GM19193 (cell line): ENCODE results near the gene YPEL3.

Source experiments
- POLR2A ChIP-seq: IDR thresholded peaks from 4 replicates; pipeline ENCODE4 v1.6.1; 2011; ENCODE audit not compliant: insufficient read depth, insufficient read length; ENCODE audit errors: extremely low read depth

YPEL3 gene

GRCh38 chr16:30096862-30097563, 1.0 kb upstream of the YPEL3 start:
- TF ChIP-seq POLR2A = no peak

- TF ChIP-seq POLR2A = no peak
Measured at GRCh38 chr16:30095166-30096078, 591 bp downstream of the YPEL3 start.

- no peak for TF ChIP-seq POLR2A
Measured at GRCh38 chr16:30094541-30095165, 1.4 kb downstream of the YPEL3 start.

DNA sequence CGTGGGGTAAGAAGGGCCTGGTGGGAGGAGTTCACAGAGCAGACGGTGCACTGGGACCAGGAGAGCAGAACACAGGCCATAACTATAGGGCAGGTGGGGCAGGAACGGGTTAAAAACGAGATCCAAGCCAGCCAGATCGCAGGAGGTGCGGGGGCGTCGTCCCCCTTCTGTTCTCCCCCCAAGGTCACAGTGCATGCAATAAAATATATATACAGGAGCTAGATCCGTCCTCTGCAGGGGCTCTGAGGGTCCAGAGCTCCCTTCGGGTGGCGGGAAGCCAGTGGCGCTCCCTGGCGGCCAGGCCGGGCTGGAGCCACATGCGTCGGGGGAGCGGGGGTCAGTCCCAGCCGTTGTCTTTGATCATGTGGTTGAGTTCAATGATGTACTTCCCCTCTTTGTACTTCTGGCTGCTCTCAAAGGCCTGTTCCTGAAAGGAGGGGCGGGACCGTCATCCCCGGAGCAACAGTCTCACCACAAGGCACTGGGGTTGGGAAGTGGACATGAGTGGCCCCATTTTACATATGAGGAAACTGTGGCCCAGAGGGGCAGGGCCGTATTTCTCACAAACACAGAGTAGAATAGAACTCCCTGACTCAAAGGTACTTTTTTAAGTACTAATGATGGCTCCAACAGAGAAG, 3.5 kb downstream of the YPEL3 start:
- no peak for TF ChIP-seq POLR2A

DNA sequence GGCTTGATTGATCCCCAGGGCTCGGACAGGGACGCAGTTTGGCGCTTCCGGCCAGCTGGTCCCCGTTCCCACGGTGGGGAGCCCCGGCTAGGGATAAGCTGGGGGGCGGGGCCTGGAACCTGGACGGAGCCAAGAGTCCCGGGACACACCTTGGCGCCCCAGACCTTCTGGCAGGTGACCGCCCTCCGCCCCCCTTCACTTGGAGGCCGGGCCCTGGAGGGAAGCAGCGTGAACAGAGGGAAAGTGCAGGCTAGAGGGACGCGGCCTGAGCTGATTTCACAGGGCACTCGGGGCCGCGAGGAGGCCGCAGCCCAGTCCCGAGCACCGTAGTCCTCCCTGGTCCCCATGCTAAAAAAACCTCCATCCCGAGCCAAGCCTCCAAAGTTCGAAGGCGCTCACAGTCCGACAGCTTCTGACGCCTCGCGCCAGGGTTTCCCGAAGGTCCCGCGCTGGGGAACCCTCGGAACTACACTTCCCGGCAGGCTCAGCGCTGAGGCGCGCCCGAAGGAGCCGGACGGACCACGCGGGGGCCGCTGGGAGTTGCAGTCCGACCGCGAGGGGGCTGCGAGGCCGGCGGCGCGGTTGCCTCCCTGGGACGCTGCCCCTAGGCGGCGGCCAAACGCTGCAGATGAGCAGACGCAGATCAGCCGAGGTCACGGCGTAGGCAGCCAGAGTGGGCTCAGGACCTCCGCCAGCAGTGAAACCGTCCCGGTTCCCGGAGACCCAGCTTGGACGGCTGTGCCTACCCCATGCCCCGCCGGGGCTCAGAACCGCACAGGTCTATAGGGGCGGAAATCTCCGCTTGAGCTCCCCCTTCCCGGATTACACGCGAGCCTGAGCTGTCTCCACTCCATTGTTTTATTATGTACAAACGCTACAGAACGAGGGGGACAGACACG, 4.3 kb downstream of the YPEL3 start, which contains the start of gene TBX6:
Gene TBX6, minus strand, starts transcription at position 451 of the 899 bp plus-strand sequence. CDS start 731 bp downstream, outside the sequence.
- peak; percentile 68 for TF ChIP-seq POLR2A

DNA sequence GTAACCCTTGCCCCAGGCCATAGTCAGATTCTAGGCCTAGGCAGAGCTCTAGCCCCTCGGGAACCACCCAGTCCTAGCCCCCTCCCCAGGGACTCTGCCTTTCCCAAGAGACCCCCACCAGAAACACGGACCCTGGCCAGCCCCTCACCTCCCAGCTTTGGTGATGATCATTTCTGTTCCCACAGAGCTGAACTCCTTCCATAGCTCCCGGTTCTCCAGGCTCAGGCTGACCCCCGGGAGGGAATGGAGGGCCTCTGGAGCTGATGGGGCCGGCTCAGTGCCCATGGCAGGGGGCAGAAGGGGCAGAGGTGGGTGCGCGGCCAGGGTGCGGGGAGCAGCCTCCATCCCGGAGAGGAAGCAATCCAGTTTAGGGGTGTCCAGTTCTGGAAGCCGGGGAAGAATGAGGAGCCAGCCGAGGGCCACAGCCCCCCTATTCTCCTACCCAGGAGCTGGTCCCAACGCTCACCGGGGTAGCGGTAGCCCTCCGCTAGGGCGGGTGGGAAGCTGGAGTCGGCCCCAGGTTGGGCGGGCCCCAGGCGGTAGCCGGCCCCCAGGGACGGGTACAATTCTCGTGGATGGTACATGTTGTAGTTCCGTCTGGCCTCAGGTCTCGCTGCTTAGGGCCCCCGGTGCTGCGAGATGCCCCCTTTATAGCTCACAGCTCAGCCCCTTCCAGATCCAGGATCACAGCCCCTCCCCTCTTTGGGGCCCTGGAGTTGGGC, 5.2 kb downstream of the YPEL3 start:
- TF ChIP-seq POLR2A = no peak

- TF ChIP-seq POLR2A = no peak
Measured at GRCh38 chr16:30088832-30089624, 7.0 kb downstream of the YPEL3 start.

DNA sequence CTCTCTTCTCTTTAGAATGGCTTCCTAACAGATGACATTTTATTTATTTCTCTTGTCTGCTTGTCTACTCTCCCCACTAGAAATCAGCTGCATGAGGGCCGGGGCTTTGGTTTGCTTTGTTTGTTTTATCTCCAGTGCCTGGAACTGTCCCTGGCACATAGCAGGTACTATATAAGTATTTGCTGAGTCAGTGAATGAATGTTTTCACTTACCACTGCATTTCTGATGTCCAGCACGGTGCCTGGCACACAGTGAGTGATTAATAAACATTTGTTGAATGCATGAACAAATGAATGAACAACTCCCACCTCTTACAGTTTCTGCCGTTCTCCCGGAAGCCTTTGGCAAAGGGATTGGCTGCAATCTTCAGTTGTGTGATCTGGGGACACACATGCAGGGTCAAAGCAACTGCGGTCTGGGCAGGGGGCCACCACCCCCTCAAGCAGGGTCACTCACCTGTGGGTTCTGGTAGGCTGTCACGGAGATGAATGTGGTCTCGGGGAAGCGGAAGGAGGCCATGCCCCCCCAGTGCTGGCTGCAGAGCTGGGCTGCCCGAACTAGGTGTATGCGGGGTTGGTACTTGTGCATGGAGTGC, 7.7 kb downstream of the YPEL3 start:
- TF ChIP-seq POLR2A = no peak

- no peak for TF ChIP-seq POLR2A
Measured at GRCh38 chr16:30087181-30087898, 8.7 kb downstream of the YPEL3 start.

DNA sequence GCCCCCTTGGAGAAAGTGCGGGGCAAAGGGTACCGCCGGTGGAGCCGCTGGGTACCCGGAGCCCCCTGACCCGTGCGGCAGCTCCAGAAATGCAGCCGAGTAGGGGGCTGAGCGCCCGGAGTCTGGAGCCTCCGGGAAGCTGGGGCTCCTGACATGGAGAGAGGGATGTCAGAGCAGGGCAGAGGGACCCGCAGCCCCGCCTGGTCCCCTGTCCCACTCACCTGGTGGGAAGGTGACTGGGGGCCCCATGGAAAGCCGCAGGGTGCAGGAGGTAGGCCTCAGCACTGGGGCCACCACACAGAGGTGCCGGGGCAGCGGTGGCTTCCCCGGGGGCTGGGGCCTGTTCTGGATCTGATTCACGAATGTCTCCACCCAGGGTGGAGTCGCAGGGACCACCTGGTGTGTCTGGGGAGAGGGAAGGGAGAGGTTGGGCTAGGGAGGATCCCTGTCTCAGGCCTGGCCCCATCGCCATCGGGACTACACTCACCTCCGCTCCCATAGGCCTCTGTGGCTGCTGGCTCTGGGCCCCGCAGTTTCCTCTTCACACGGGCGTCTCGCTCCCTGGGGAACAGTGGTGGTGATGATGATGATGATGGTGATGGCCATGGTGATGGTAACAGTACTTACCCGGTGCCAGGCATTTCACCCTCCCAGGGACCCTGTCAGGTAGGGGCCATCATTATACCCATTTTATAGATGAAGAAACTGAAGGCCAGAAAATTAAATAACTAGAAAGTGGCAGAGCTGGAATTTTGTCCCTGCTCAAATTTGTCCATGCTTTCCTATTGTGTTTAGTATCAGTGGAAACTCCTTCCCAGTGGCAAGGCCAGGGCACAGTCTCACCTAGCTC, 9.5 kb downstream of the YPEL3 start:
- TF ChIP-seq POLR2A = peak; percentile 13

DNA sequence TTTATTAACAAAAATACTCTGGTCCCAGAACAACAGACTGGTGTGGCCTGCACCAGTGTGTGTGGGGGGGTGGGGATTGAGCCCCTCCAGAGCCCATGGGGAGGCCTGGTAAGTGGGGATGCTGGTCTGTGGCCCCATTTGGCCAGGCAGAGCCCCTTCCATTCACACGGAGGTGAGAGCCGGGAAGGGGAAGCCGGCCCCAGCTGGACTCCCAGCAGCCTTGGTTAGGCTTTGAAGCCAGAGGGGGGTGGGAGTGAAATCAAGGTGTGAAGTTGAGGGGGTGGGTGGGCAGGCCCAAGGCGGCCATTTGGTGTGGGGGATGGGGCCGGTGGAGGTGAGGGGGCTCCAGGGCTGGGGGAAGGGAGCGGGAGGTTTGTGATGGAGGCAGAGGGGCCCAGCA, 10.2 kb downstream of the YPEL3 start:
- no peak for TF ChIP-seq POLR2A
